GM23338 (cell line): ENCODE data around the gene TMEM239. TPM values are rescaled to one million over a fixed set of nuclear protein-coding genes. Genes with fewer than 3 reads are reported as not detected.

Experiments
- ATAC-seq: fragments of 200-7000 bp; cut with Tn5 transposase; 3 replicates; pipeline ENCODE4 v1.9.1; 2020
- DNase-seq: peaks from one replicate; pipeline ENCODE4 v3.0.0-alpha.2; 2015; ENCODE audit warnings: low spot score
- H2AFZ ChIP-seq: fragments of 200-600 bp; sonication (generic); 2 replicates; pipeline ENCODE4 v1.8.0; 2016; ENCODE audit warnings: antibody characterized with exemption, mild to moderate bottlenecking, moderate library complexity
- H3F3A ChIP-seq: fragments of 200-600 bp; sonication (generic); replicated peaks from 2 replicates; pipeline ENCODE4 v1.8.0; 2017; ENCODE audit warnings: antibody characterized with exemption, mixed run types, low read depth
- H3K27ac ChIP-seq: fragments of 200-600 bp; sonication (generic); 2 replicates; pipeline ENCODE4 v1.6.1; 2016; ENCODE audit warnings: low read depth
- H3K27me3 ChIP-seq: fragments of 200-600 bp; sonication (generic); 2 replicates; pipeline ENCODE4 v1.8.0; 2016; ENCODE audit warnings: mild to moderate bottlenecking, mixed run types, moderate library complexity; ENCODE audit not compliant: insufficient read depth
- H3K36me3 ChIP-seq: fragments of 200-600 bp; sonication (generic); 2 replicates; pipeline ENCODE4 v1.8.0; 2016; ENCODE audit warnings: mild to moderate bottlenecking; ENCODE audit not compliant: insufficient read depth
- H3K4me1 ChIP-seq: fragments of 200-600 bp; sonication (generic); 2 replicates; pipeline ENCODE4 v1.8.0; 2016; ENCODE audit warnings: mild to moderate bottlenecking, moderate library complexity; ENCODE audit not compliant: insufficient read depth
- H3K4me2 ChIP-seq: fragments of 200-600 bp; sonication (generic); 2 replicates; pipeline ENCODE4 v1.7.1; 2017; ENCODE audit warnings: mixed run types
- H3K4me3 ChIP-seq: fragments of 200-600 bp; sonication (generic); 2 replicates; pipeline ENCODE4 v1.6.1; 2016; ENCODE audit warnings: mixed run types
- H3K79me2 ChIP-seq: fragments of 200-600 bp; sonication (generic); replicated peaks from 2 replicates; pipeline ENCODE4 v1.8.0; 2017; ENCODE audit warnings: mild to moderate bottlenecking; ENCODE audit not compliant: insufficient read depth
- H3K9me2 ChIP-seq: fragments of 200-600 bp; sonication (generic); 2 replicates; pipeline ENCODE4 v1.8.0; 2017; ENCODE audit not compliant: insufficient read depth
- H4K20me1 ChIP-seq: fragments of 200-600 bp; sonication (generic); replicated peaks from 2 replicates; pipeline ENCODE4 v1.8.0; 2017; ENCODE audit warnings: mild to moderate bottlenecking; ENCODE audit not compliant: insufficient read depth
- H3K27ac Mint-ChIP-seq: 2 replicates; pipeline ENCODE4 v1.8.0; 2020; ENCODE audit warnings: inconsistent platforms, mild to moderate bottlenecking, moderate library complexity, mixed read lengths
- H3K27me3 Mint-ChIP-seq: 3 replicates; pipeline ENCODE4 v1.8.0; 2022; ENCODE audit warnings: low read depth, mild to moderate bottlenecking, moderate library complexity, mixed read lengths, inconsistent platforms; ENCODE audit not compliant: insufficient read depth, poor library complexity
- H3K36me3 Mint-ChIP-seq: 3 replicates; pipeline ENCODE4 v1.8.0; 2021; ENCODE audit warnings: low read depth, mild to moderate bottlenecking, inconsistent platforms, moderate library complexity, mixed read lengths
- H3K4me1 Mint-ChIP-seq: 3 replicates; pipeline ENCODE4 v1.8.0; 2020; ENCODE audit warnings: mild to moderate bottlenecking, inconsistent platforms, mixed read lengths
- H3K4me3 Mint-ChIP-seq: 3 replicates; pipeline ENCODE4 v1.8.0; 2021; ENCODE audit warnings: moderate library complexity, mild to moderate bottlenecking, inconsistent platforms, mixed read lengths
- H3K9me3 Mint-ChIP-seq: 3 replicates; pipeline ENCODE4 v1.8.0; 2020; ENCODE audit warnings: moderate library complexity, mild to moderate bottlenecking, inconsistent platforms, mixed read lengths
- CREB1 ChIP-seq: fragments of 250-450 bp; sonication (Bioruptor Pico); IDR thresholded peaks from 2 replicates; pipeline ENCODE4 v1.5.0; 2020; ENCODE audit warnings: low read depth, mild to moderate bottlenecking, moderate library complexity
- CTCF ChIP-seq, 2 experiments: fragments of 200-600 bp in 1 of 2; sonication (generic) in 1 of 2; conservative IDR thresholded peaks; 2 replicates each; pipeline versions ENCODE4 v1.5.1 to v1.6.1; 2016 to 2017; ENCODE audit warnings: antibody characterized with exemption in 2 of 2, low read depth in 2 of 2, mild to moderate bottlenecking in 2 of 2, moderate library complexity in 1 of 2
- EZH2 ChIP-seq: fragments of 200-600 bp; sonication (generic); IDR thresholded peaks from one replicate; pipeline ENCODE4 v1.8.0; 2017; ENCODE audit warnings: antibody characterized with exemption, mild to moderate bottlenecking, low read depth; ENCODE audit not compliant: unreplicated experiment
- EZH2phosphoT487 ChIP-seq: fragments of 200-600 bp; sonication (generic); IDR thresholded peaks from one replicate; pipeline ENCODE4 v1.8.1; 2018; ENCODE audit warnings: antibody characterized with exemption; ENCODE audit not compliant: unreplicated experiment
- JUNB ChIP-seq: IDR thresholded peaks from one replicate; pipeline ENCODE4 v1.6.1; 2016; ENCODE audit warnings: antibody characterized with exemption; ENCODE audit not compliant: unreplicated experiment
- NANOG ChIP-seq: IDR thresholded peaks from 2 replicates; pipeline ENCODE4 v1.6.1; 2016; ENCODE audit warnings: antibody characterized with exemption, borderline replicate concordance
- POLR2AphosphoS5 ChIP-seq: IDR thresholded peaks from 2 replicates; pipeline ENCODE4 v1.6.1; 2016; ENCODE audit warnings: antibody characterized with exemption, low read depth
- REST ChIP-seq: IDR thresholded peaks from one replicate; pipeline ENCODE4 v1.6.1; 2018; ENCODE audit warnings: antibody characterized with exemption; ENCODE audit not compliant: unreplicated experiment
- STAT1 ChIP-seq: IDR thresholded peaks from one replicate; pipeline ENCODE4 v1.6.1; 2016; ENCODE audit warnings: antibody characterized with exemption; ENCODE audit not compliant: unreplicated experiment
- ZNF114 ChIP-seq: fragments of 250-450 bp; sonication (Bioruptor Pico); IDR thresholded peaks from 2 replicates; pipeline ENCODE4 v1.5.0; 2020; ENCODE audit warnings: mild to moderate bottlenecking, moderate library complexity
- polyA plus RNA-seq: library from polyadenylated mRNA; unstranded; fragments of >200 nt; fragmentation: Nextera tagmentation; extraction: Ambion mirVana; gene quantifications from 2 replicates; pipeline ENCODE4 v1.2.1, GENCODE V29; 2016
- total RNA-seq: library from RNA; depleted of rRNA; stranded (reverse); fragments of >200 nt; shearing (Covaris generic); gene quantifications from 2 replicates; pipeline ENCODE4 v1.2.3, GENCODE V29; 2014

The TMEM239 gene
- total and polyA plus RNA-seq, 2 experiments from 2014 or later: not detected

- TF ChIP-seq CTCF (conservative IDR thresholded peaks at IDR 0.05; ENCODE audit: low read depth in 2 of 2): no peak
- no peak for TF ChIP-seq POLR2AphosphoS5
- no peak for TF ChIP-seq STAT1
- TF ChIP-seq NANOG: no peak
- no peak for TF ChIP-seq REST
- TF ChIP-seq EZH2phosphoT487: no peak
Observed at GRCh38 chr20:2845607-2846006, 29.4 kb downstream of the TMEM239 start (continued).

- H3K4me3 ChIP-seq: no peak overlapping the region
- no peaks in the 10 kb centered on the region for H3K36me3 Mint-ChIP-seq
- no peaks in the 10 kb centered on the region for H3F3A ChIP-seq
- H3K4me3 Mint-ChIP-seq: no peak overlapping the region
- ATAC-seq (no peak), DNase-seq (no peak)
- 0 out of 2 replicates have a peak, but pooled peaks cover 3% of the 10 kb centered on the region for H4K20me1 ChIP-seq
- no peak overlapping the region for H3K27ac ChIP-seq
- H3K27ac Mint-ChIP-seq: no peak overlapping the region
- no peaks in the 10 kb centered on the region for H3K36me3 ChIP-seq
- peaks cover 3% of the 10 kb centered on the region; the same call in 1 of the 2 replicates for H3K27me3 ChIP-seq
- H3K4me1 ChIP-seq: no peaks in the 10 kb centered on the region
- no peak overlapping the region for H2AFZ ChIP-seq
- H3K27me3 Mint-ChIP-seq: peaks cover 9% of the 10 kb centered on the region
- no peak overlapping the region for H3K4me2 ChIP-seq
- no peaks in the 10 kb centered on the region for H3K9me2 ChIP-seq
- no peaks in the 10 kb centered on the region for H3K79me2 ChIP-seq
- H3K9me3 Mint-ChIP-seq: no peaks in the 10 kb centered on the region
- no peaks in the 10 kb centered on the region for H3K4me1 Mint-ChIP-seq
- TF ChIP-seq POLR2AphosphoS5 (no peak), ZNF114 (no peak), NANOG (no peak), EZH2 (no peak), JUNB (no peak), CREB1 (no peak), REST (no peak), STAT1 (no peak), CTCF (conservative IDR thresholded peaks at IDR 0.05; ENCODE audit: low read depth in 2 of 2) (no peak)
Observed at GRCh38 chr20:2846698-2847097, 30.5 kb downstream of the TMEM239 start.
